GM19193 (cell line): ENCODE data around the gene SUGT1.

Experiments used
- POLR2A ChIP-seq: IDR thresholded peaks from 4 replicates; pipeline ENCODE4 v1.6.1; 2011; ENCODE audit not compliant: insufficient read depth, insufficient read length; ENCODE audit errors: extremely low read depth

SUGT1 gene

GRCh38 chr13:52677823-52678222 is 25.2 kb downstream of the SUGT1 start:
- no peak for TF ChIP-seq POLR2A

- TF ChIP-seq POLR2A: no peak
Measured at GRCh38 chr13:52686376-52686775, 33.7 kb downstream of the SUGT1 start.

- no peak for TF ChIP-seq POLR2A
Measured at GRCh38 chr13:52695856-52696255, 43.2 kb downstream of the SUGT1 start.

- TF ChIP-seq POLR2A: no peak
Measured at GRCh38 chr13:52696566-52696965, 43.9 kb downstream of the SUGT1 start.

- TF ChIP-seq POLR2A: no peak
Measured at GRCh38 chr13:52701728-52702465, 49.3 kb downstream of the SUGT1 start.

GRCh38 chr13:52703482-52703881 is 50.8 kb downstream of the SUGT1 start:
- TF ChIP-seq POLR2A: no peak

- no peak for TF ChIP-seq POLR2A
Measured at GRCh38 chr13:52706081-52706480, 53.4 kb downstream of the SUGT1 start.

- TF ChIP-seq POLR2A: no peak
Measured at GRCh38 chr13:52707375-52707774, 54.7 kb downstream of the SUGT1 start.

- no peak for TF ChIP-seq POLR2A
Measured at GRCh38 chr13:52711286-52711685, 58.6 kb downstream of the SUGT1 start.

GRCh38 chr13:52712385-52712784 is 59.7 kb downstream of the SUGT1 start:
- TF ChIP-seq POLR2A: no peak

- TF ChIP-seq POLR2A: no peak
Measured at GRCh38 chr13:52713894-52714293, 61.3 kb downstream of the SUGT1 start.

GRCh38 chr13:52723181-52723580 is 70.5 kb downstream of the SUGT1 start:
- no peak for TF ChIP-seq POLR2A

- TF ChIP-seq POLR2A: no peak
Measured at GRCh38 chr13:52725302-52725701, 72.7 kb downstream of the SUGT1 start.

GRCh38 chr13:52726258-52726657 is 73.6 kb downstream of the SUGT1 start:
- TF ChIP-seq POLR2A: no peak

GRCh38 chr13:52734075-52734623 is 81.5 kb downstream of the SUGT1 start:
- no peak for TF ChIP-seq POLR2A

GRCh38 chr13:52736891-52737290 is 84.3 kb downstream of the SUGT1 start:
- no peak for TF ChIP-seq POLR2A
